Stimulated activated CD8-positive, alpha-beta memory T cell treated with anti-CD3 and anti-CD28 coated beads, Interleukin-15, amount 100 ng/mL, for 4 hours (primary cell): ENCODE measurements around the gene ZSWIM8.

ENCODE experiments used
- DNase-seq, 2 donors: peaks; one replicate each; pipeline ENCODE4 v3.0.0-alpha.2; 2020; ENCODE audit warnings: low read depth in 2 of 2

Gene ZSWIM8

GRCh38 chr10:73797324-73798025 lies 12.1 kb downstream of the ZSWIM8 start:
- DNase-seq = no peak

GRCh38 chr10:73798087-73798486 lies 12.7 kb downstream of the ZSWIM8 start:
- no peak for DNase-seq

GRCh38 chr10:73798927-73799560 lies 13.6 kb downstream of the ZSWIM8 start:
- no peak for DNase-seq

- DNase-seq = no peak
Observed at GRCh38 chr10:73799899-73800559, 14.6 kb downstream of the ZSWIM8 start.

GRCh38 chr10:73800560-73801252 lies 15.3 kb downstream of the ZSWIM8 start:
- no peak for DNase-seq

- DNase-seq = no peak
Observed at GRCh38 chr10:73801253-73801590, 15.8 kb downstream of the ZSWIM8 start.

GRCh38 chr10:73802276-73802991 lies 17.0 kb downstream of the ZSWIM8 start:
- no peak for DNase-seq

- DNase-seq = no peak
Observed at GRCh38 chr10:73803680-73804286, 18.4 kb downstream of the ZSWIM8 start.

GRCh38 chr10:73806176-73806950 lies 21.0 kb downstream of the ZSWIM8 start:
- no peak for DNase-seq

- no peak for DNase-seq
Observed at GRCh38 chr10:73807471-73807870, 22.1 kb downstream of the ZSWIM8 start.

- no peak for DNase-seq
Observed at GRCh38 chr10:73808021-73808815, 22.8 kb downstream of the ZSWIM8 start.

GRCh38 chr10:73809061-73809818 lies 23.8 kb downstream of the ZSWIM8 start:
- no peak for DNase-seq

GRCh38 chr10:73810358-73810734 lies 24.9 kb downstream of the ZSWIM8 start:
- DNase-seq = no peak

- peak; percentile 15 to 33 for DNase-seq
Observed at GRCh38 chr10:73810735-73811465, 25.5 kb downstream of the ZSWIM8 start.

- no peak for DNase-seq
Observed at GRCh38 chr10:73812657-73813056, 27.3 kb downstream of the ZSWIM8 start.

GRCh38 chr10:73813333-73813732 lies 27.9 kb downstream of the ZSWIM8 start:
- DNase-seq = no peak

GRCh38 chr10:73814276-73814895 lies 29.0 kb downstream of the ZSWIM8 start:
- no peak for DNase-seq
